Activated naive CD4-positive, alpha-beta T cell treated with anti-CD3 and anti-CD28 coated beads, Interleukin-2, amount 50 U/mL, for 24 hours (primary cell): Measurements from ENCODE around the gene TOGARAM2.
"Not testable (repeated sequence)": the region's sequence is repeated elsewhere in the genome, so short reads cannot be mapped to it uniquely, and the experiment has no call there.

ENCODE experiments used
- H3K27ac Mint-ChIP-seq: one replicate; pipeline ENCODE4 v1.8.0; 2021; ENCODE audit warnings: mild to moderate bottlenecking, mixed read lengths
- H3K27me3 Mint-ChIP-seq: one replicate; pipeline ENCODE4 v1.8.0; 2021; ENCODE audit warnings: mixed read lengths
- H3K36me3 Mint-ChIP-seq: one replicate; pipeline ENCODE4 v1.8.0; 2021; ENCODE audit warnings: mixed read lengths
- H3K4me1 Mint-ChIP-seq: one replicate; pipeline ENCODE4 v1.8.0; 2021; ENCODE audit warnings: mixed read lengths
- H3K4me3 Mint-ChIP-seq: one replicate; pipeline ENCODE4 v1.8.0; 2021; ENCODE audit warnings: mild to moderate bottlenecking, mixed read lengths
- H3K9me3 Mint-ChIP-seq: one replicate; pipeline ENCODE4 v1.8.0; 2021; ENCODE audit warnings: mixed read lengths

Gene TOGARAM2

DNA sequence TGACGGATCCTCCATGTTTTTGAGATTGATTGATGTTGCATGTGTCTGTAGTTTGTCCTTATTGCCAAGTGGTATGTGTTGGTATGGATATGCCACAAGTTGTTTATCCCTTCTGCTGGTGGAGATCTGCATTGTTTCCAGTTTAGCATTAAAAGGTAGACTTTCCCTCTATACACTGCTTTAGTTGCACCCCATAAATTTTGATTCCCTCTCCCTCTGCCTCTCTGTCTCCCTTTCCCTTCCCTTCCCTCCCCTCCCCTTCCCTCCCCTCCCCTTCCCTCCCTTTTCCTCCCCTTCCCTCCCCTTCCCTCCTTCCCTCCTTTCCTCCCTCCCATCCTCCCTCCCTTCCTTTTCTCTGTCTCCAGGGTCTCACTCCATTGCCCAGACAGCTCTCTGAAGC is 18.6 kb upstream of the TOGARAM2 start:
- Mint-ChIP-seq H3K4me3 (no peak overlapping the region), H3K9me3 (no peaks in the 10 kb centered on the region), H3K27me3 (no peaks in the 10 kb centered on the region), H3K36me3 (no peaks in the 10 kb centered on the region), H3K27ac (no peak overlapping the region), H3K4me1 (no peaks in the 10 kb centered on the region)

DNA sequence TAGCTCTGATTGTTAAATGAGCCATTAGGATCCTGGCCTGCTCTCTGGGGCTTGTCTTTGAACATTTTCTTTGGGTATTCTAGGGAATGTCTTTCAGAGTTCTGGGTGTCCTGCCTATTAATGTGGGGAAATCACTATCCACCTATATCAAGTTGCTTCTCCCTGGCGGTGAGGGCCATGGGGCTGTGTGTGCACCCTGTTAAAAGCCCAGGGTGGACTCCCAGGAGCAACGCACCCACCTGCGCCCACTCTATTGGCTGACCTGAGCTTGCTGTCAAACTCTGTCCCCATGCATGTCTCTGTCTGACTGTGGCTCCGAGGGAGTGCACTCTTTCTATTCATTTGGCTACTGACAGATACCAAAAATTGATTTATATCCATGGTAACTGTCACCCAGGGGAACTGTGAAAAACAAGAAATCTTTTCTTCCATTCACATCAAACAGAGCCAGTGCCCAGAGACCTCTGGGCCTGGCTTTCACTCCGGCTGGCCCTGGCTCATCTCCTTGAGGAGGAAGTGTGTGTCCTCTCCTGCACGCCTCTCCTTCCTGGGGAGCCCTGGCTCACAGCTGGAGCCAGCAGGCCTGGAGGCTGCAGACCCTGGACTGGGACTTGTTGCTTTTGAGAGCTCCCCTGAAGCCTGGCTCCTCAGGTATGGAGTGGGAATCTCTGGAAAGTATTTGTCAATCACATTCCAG is 10.5 kb upstream of the TOGARAM2 start:
- H3K4me3 Mint-ChIP-seq: no peak overlapping the region

GRCh38 chr2:28972778-28973335 is 8.2 kb upstream of the TOGARAM2 start:
- H3K27me3 Mint-ChIP-seq: no peaks in the 10 kb centered on the region
- no peak overlapping the region for H3K27ac Mint-ChIP-seq
- H3K4me1 Mint-ChIP-seq: peaks cover 8% of the 10 kb centered on the region
- no peaks in the 10 kb centered on the region for H3K9me3 Mint-ChIP-seq
- H3K36me3 Mint-ChIP-seq: no peaks in the 10 kb centered on the region
- H3K4me3 Mint-ChIP-seq: no peak overlapping the region

More for the DNA sequence above, 10.5 kb upstream of the TOGARAM2 start:
- H3K27me3 Mint-ChIP-seq: no peaks in the 10 kb centered on the region
- H3K36me3 Mint-ChIP-seq: no peaks in the 10 kb centered on the region
- H3K27ac Mint-ChIP-seq: no peak overlapping the region
- no peaks in the 10 kb centered on the region for H3K9me3 Mint-ChIP-seq
- peaks cover 8% of the 10 kb centered on the region for H3K4me1 Mint-ChIP-seq

GRCh38 chr2:28974252-28974651 is 6.8 kb upstream of the TOGARAM2 start:
- Mint-ChIP-seq H3K36me3 (no peaks in the 10 kb centered on the region), H3K4me1 (peaks cover 8% of the 10 kb centered on the region), H3K27me3 (no peaks in the 10 kb centered on the region), H3K9me3 (no peaks in the 10 kb centered on the region), H3K4me3 (no peak overlapping the region), H3K27ac (no peak overlapping the region)

DNA sequence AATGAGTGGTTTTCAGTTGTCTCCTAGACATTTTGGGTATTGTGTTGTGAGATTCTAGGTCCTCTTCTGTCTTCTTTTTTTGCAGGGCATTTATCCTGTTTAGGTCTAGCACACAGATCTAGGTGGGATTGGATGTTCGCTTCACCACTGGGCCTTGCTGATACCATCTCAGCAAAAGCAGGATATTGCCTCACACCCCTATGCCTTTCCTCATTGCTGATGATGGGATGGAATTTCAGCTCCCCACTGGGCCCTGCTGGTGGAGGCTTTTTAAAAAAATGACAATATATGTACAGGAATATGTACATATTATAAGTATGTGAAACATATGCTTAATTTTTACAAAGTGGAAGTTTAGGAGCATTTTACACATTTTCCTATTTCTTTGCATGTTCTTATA is 5.4 kb upstream of the TOGARAM2 start:
- Mint-ChIP-seq H3K4me1 (peaks cover 8% of the 10 kb centered on the region), H3K27ac (no peak overlapping the region), H3K36me3 (no peaks in the 10 kb centered on the region), H3K27me3 (no peaks in the 10 kb centered on the region), H3K4me3 (no peak overlapping the region), H3K9me3 (no peaks in the 10 kb centered on the region)

- Mint-ChIP-seq H3K27ac (no peak overlapping the region), H3K27me3 (no peaks in the 10 kb centered on the region), H3K4me1 (peaks cover 8% of the 10 kb centered on the region), H3K9me3 (no peaks in the 10 kb centered on the region), H3K36me3 (no peaks in the 10 kb centered on the region), H3K4me3 (no peak overlapping the region)
These were observed 4.5 kb upstream of the TOGARAM2 start for GRCh38 chr2:28976584-28976983.

DNA sequence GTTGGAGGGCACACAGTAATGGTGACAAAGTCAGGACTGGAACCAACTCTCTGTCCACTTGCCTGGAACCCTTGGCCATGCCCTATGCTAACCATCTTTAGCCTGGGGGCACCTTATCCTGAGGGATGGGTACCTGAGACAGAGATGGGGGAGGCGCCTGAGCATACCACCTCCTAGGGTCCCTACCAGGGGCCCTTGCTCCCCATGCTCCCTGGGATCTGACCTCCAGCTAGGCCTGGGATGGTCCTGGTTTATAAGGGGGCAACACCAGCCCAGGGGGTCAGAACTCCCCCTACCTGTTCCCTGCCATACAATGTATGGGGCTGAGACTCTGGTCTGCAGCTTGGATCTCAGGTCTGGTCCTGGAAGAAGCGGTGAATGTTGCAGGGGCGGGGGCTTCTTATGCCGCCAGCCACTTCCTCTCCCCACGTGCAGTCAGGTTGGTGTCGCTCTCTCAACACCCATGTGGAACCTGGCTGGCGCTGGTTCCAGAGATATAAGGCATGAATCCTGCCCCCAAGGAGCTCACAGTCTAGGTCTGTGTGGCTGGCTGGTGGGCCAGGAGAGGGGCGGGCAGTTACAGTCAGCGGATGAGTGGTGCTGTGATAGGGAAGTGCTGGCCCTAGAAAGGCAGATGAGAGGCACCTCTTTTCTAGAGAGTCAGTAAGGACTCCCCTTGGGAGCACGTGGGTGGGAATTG is 3.8 kb upstream of the TOGARAM2 start:
- Mint-ChIP-seq H3K4me3 (no peak overlapping the region), H3K9me3 (no peaks in the 10 kb centered on the region), H3K4me1 (peaks cover 8% of the 10 kb centered on the region), H3K27ac (no peak overlapping the region), H3K36me3 (no peaks in the 10 kb centered on the region), H3K27me3 (no peaks in the 10 kb centered on the region)

DNA sequence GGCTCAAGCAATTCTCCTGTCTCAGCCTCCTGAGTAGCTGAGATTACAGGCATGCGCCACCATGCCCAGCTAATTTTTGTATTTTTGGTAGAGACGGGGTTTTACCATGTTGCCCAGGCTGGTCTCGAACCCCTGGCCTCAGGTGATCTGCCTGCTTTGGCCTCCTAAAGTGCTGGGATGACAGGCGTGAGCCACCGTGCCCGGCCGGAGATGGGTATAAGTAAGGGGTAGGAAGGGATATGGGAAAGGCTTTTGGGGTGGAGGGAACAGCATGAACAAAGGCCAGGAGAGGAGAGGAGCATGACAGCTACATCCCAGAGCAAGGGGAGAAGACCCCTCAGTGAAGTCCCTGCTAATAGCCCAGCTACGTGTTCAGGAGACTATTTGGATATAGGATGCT is 3.1 kb upstream of the TOGARAM2 start:
- H3K4me1 Mint-ChIP-seq, H3K27me3 Mint-ChIP-seq, H3K27ac Mint-ChIP-seq, H3K9me3 Mint-ChIP-seq, H3K36me3 Mint-ChIP-seq, H3K4me3 Mint-ChIP-seq: not testable (repeated sequence)

- H3K27me3 Mint-ChIP-seq: no peaks in the 10 kb centered on the region
- no peak overlapping the region for H3K27ac Mint-ChIP-seq
- H3K4me1 Mint-ChIP-seq: no peaks in the 10 kb centered on the region
These were observed 2.5 kb upstream of the TOGARAM2 start for GRCh38 chr2:28978606-28979005.

GRCh38 chr2:28979041-28979440 is 2.1 kb upstream of the TOGARAM2 start:
- H3K36me3 Mint-ChIP-seq: no peaks in the 10 kb centered on the region
- H3K27me3 Mint-ChIP-seq: no peaks in the 10 kb centered on the region
- H3K9me3 Mint-ChIP-seq: no peaks in the 10 kb centered on the region
- no peak overlapping the region for H3K27ac Mint-ChIP-seq
- no peaks in the 10 kb centered on the region for H3K4me1 Mint-ChIP-seq
- H3K4me3 Mint-ChIP-seq: no peak overlapping the region

More at GRCh38 chr2:28978606-28979005, 2.5 kb upstream of the TOGARAM2 start:
- H3K9me3 Mint-ChIP-seq: no peaks in the 10 kb centered on the region
- no peaks in the 10 kb centered on the region for H3K36me3 Mint-ChIP-seq
- no peak overlapping the region for H3K4me3 Mint-ChIP-seq

- no peaks in the 10 kb centered on the region for H3K4me1 Mint-ChIP-seq
- no peak overlapping the region for H3K27ac Mint-ChIP-seq
- no peaks in the 10 kb centered on the region for H3K36me3 Mint-ChIP-seq
- H3K4me3 Mint-ChIP-seq: no peak overlapping the region
- H3K27me3 Mint-ChIP-seq: no peaks in the 10 kb centered on the region
- no peaks in the 10 kb centered on the region for H3K9me3 Mint-ChIP-seq
These were observed 1.3 kb upstream of the TOGARAM2 start for GRCh38 chr2:28979576-28980366.

- Mint-ChIP-seq H3K9me3 (no peaks in the 10 kb centered on the region), H3K36me3 (no peaks in the 10 kb centered on the region), H3K27ac (no peak overlapping the region), H3K27me3 (no peaks in the 10 kb centered on the region), H3K4me3 (no peak overlapping the region), H3K4me1 (no peaks in the 10 kb centered on the region)
These were observed 606 bp upstream of the TOGARAM2 start for GRCh38 chr2:28980368-28981015.

DNA sequence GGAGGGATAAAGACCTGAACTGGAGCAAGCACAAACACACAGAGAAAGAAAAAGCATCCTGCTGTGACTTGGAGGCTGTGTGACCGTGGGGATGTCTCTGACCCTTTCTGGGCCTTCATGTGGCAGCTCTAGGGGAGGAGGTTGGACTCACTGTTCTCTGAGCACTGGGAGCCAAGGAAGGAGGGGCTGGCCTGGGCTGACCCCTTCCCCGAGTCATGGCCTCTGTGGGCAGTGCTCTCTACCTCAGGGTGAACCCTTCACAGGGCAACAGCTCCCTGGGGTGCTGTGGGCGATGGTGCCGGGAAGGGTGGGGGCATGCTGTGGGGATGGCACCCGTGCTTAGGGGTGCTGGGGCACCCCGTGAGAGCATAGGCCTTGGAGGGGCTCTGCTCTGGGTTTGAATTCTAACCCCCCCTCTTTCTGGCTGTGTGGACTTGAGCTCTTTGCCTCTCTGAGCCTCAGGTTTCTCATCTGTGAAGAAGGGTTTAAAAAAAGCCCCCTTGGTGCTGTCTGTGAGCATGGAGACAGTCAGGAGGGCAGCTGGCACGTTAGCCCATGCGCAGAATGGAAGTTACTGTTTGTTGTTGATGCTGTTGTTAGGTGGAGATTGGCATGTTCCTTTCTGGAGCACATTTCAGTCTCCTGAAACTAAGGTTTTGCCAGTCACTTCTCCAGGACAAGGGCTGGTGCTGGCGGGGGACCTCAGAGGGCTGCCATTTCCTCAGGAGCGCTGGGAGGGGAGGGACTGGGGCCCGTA is 700 bp downstream of the TOGARAM2 start:
- H3K9me3 Mint-ChIP-seq: no peaks in the 10 kb centered on the region
- H3K27me3 Mint-ChIP-seq: no peaks in the 10 kb centered on the region
- H3K27ac Mint-ChIP-seq: no peak overlapping the region
- H3K4me3 Mint-ChIP-seq: no peak overlapping the region
- no peaks in the 10 kb centered on the region for H3K36me3 Mint-ChIP-seq
- H3K4me1 Mint-ChIP-seq: no peaks in the 10 kb centered on the region

GRCh38 chr2:28982381-28982950 is 1.4 kb downstream of the TOGARAM2 start:
- H3K27me3 Mint-ChIP-seq: no peaks in the 10 kb centered on the region
- no peak overlapping the region for H3K27ac Mint-ChIP-seq
- no peaks in the 10 kb centered on the region for H3K36me3 Mint-ChIP-seq
- no peak overlapping the region for H3K4me3 Mint-ChIP-seq
- no peaks in the 10 kb centered on the region for H3K4me1 Mint-ChIP-seq
- no peaks in the 10 kb centered on the region for H3K9me3 Mint-ChIP-seq
